Uterus (tissue), 2 donors: ENCODE measurements around the gene BTBD10.

Source experiments
- CTCF ChIP-seq, 4 experiments: fragments of 200-600 bp in 2 of 4; fragments of 450-650 bp in 2 of 4; sonication (generic) in 2 of 4; IDR thresholded peaks; one replicate each; pipeline ENCODE4 v1.5.1; 2016 to 2019; ENCODE audit warnings: antibody characterized with exemption in 4 of 4, mild to moderate bottlenecking in 2 of 4, moderate library complexity in 1 of 4
- POLR2A ChIP-seq, 2 donors: fragments of 450-650 bp; IDR thresholded peaks; one replicate each; pipeline ENCODE4 v1.6.1; 2016; ENCODE audit warnings: antibody characterized with exemption in 2 of 2, mild to moderate bottlenecking in 1 of 2, moderate library complexity in 1 of 2

GRCh38 chr11:13494051-13494450 lies 31.0 kb upstream of the BTBD10 start:
- no peak for TF ChIP-seq CTCF (IDR thresholded peaks at IDR 0.05)
- TF ChIP-seq POLR2A (IDR thresholded peaks at IDR 0.05): no peak
